Measurements from ENCODE around the gene ITGB1.

DNA sequence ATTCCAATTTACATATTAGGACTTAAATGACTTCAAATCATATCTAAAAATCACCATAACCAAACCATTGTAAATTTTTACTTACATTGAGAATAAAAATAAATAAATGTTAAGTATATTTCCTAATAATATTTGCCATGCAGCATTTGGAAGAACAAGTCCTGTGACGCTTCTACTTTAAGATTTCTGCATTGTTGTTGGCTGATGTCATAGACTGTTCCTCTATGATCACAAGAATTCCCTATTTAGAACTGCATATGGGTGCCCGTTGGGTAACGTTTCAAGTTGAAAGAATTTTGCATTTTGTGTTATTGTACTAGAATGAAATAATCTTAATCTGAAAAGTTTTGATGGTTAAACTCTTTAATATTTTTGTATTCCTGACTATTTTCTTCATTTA, 5.1 kb upstream of the ITGB1 start:
- no peak for TF ChIP-seq POLR2A (IDR thresholded peaks at IDR 0.05)
- TF ChIP-seq, protein P1, sequence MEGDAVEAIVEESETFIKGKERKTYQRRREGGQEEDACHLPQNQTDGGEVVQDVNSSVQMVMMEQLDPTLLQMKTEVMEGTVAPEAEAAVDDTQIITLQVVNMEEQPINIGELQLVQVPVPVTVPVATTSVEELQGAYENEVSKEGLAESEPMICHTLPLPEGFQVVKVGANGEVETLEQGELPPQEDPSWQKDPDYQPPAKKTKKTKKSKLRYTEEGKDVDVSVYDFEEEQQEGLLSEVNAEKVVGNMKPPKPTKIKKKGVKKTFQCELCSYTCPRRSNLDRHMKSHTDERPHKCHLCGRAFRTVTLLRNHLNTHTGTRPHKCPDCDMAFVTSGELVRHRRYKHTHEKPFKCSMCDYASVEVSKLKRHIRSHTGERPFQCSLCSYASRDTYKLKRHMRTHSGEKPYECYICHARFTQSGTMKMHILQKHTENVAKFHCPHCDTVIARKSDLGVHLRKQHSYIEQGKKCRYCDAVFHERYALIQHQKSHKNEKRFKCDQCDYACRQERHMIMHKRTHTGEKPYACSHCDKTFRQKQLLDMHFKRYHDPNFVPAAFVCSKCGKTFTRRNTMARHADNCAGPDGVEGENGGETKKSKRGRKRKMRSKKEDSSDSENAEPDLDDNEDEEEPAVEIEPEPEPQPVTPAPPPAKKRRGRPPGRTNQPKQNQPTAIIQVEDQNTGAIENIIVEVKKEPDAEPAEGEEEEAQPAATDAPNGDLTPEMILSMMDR (IDR thresholded peaks at IDR 0.05): no peak

Data from lower leg skin (tissue), 3 donors.